K562 (cell line): ENCODE measurements around the gene TMEM139. TPM values are rescaled to one million over a fixed set of nuclear protein-coding genes. Genes with fewer than 3 reads are reported as not detected.

ENCODE experiments used
- ATAC-seq: fragments of 200-7000 bp; cut with Tn5 transposase; 3 replicates; pipeline ENCODE4 v1.9.1; 2020; ENCODE audit warnings: moderate library complexity
- BruUV-seq: library from RNA; stranded (reverse); fragments of 400-500 nt; replicated peaks from 2 replicates; lab custom pipeline; 2021; lab: Mats Ljungman, UMichigan
- CTCF ChIA-PET: fragments of 300-600 bp; formaldehyde crosslinking; extraction: SDS; loops from one replicate; lab custom pipeline; 2021; ENCODE audit warnings: low intra/inter-chr PET ratio; lab: Yijun Ruan, JAX
- POLR2A ChIA-PET: fragments of 300-600, 350-650 bp; sonication (Branson Sonifier 250); formaldehyde crosslinking; extraction: SDS; loops from one replicate; lab custom pipeline; 2021; ENCODE audit warnings: antibody characterized with exemption, inconsistent platforms; lab: Yijun Ruan, JAX
- DNase-seq, 4 experiments: peaks; one replicate each; pipeline versions ENCODE4 v3.0.0 to v3.0.0-alpha.2; 2011 to 2018; ENCODE audit warnings: low spot score in 3 of 4, mixed read lengths in 3 of 4; ENCODE audit errors: extremely low read depth in 1 of 4
- FAIRE-seq: peaks from 2 replicates; lab custom pipeline; 2011; peaks lifted over from hg19 to GRCh38; lab: Jason Lieb, UNC
- H2AFZ ChIP-seq: 2 replicates; pipeline ENCODE4 v1.6.0; 2011; ENCODE audit warnings: low read depth, low read length, control low read depth, inconsistent platforms
- H3K27ac ChIP-seq: fragments of 200-600 bp; 3 replicates; pipeline ENCODE4 v1.8.0; 2011; ENCODE audit warnings: low read depth, mild to moderate bottlenecking, control low read depth, inconsistent platforms, low read length, moderate library complexity, mixed read lengths; ENCODE audit errors: extremely low read depth
- H3K27me3 ChIP-seq, 2 experiments: fragments of 300-600 bp in 1 of 2; 2 replicates in 1 of 2; 3 replicates in 1 of 2; pipeline versions ENCODE4 v1.6.0 to v1.8.0; 2011; ENCODE audit warnings: inconsistent platforms in 2 of 2, low read length in 2 of 2, mild to moderate bottlenecking in 1 of 2, mixed read lengths in 1 of 2, moderate library complexity in 1 of 2; ENCODE audit not compliant: control insufficient read depth in 2 of 2, insufficient read depth in 2 of 2
- H3K36me3 ChIP-seq: fragments of 300-600 bp; 3 replicates; pipeline ENCODE4 v1.8.0; 2011; ENCODE audit warnings: mild to moderate bottlenecking, low read length, inconsistent platforms; ENCODE audit not compliant: control insufficient read depth, insufficient read depth
- H3K4me1 ChIP-seq, 2 experiments: fragments of 200-600 bp in 1 of 2; replicated peaks in 1 of 2; 2 replicates in 1 of 2; 3 replicates in 1 of 2; pipeline versions ENCODE4 v1.5.1 to v1.8.0; 2011; ENCODE audit warnings: inconsistent platforms in 2 of 2, low read length in 2 of 2, mild to moderate bottlenecking in 1 of 2, mixed read lengths in 1 of 2, moderate library complexity in 1 of 2; ENCODE audit not compliant: control insufficient read depth in 2 of 2, insufficient read depth in 2 of 2
- H3K4me2 ChIP-seq: 2 replicates; pipeline ENCODE4 v1.6.1; 2011; ENCODE audit warnings: low read length, control low read depth, inconsistent platforms, mixed read lengths; ENCODE audit not compliant: insufficient read depth
- H3K4me3 ChIP-seq: fragments of 200-600 bp; sonication (generic), shearing (Covaris generic); 2 replicates; pipeline ENCODE4 v1.5.1; 2016; ENCODE audit warnings: control low read depth, inconsistent platforms
- H3K79me2 ChIP-seq: fragments of 200-600 bp; 3 replicates; pipeline ENCODE4 v1.8.0; 2011; ENCODE audit warnings: low read length, inconsistent platforms; ENCODE audit not compliant: control insufficient read depth, insufficient read depth
- H3K9ac ChIP-seq, 2 experiments: 2 replicates each; pipeline versions ENCODE4 v1.6.0 to v1.6.1; 2011; ENCODE audit warnings: low read depth in 2 of 2, low read length in 2 of 2, control low read depth in 1 of 2, inconsistent platforms in 1 of 2, mild to moderate bottlenecking in 1 of 2, mixed read lengths in 1 of 2; ENCODE audit not compliant: insufficient read depth in 1 of 2
- H3K9me1 ChIP-seq: one replicate; pipeline ENCODE4 v1.6.0; 2011; ENCODE audit warnings: inconsistent platforms, mild to moderate bottlenecking, low read length, moderate library complexity; ENCODE audit not compliant: control insufficient read depth, insufficient read depth
- H3K9me3 ChIP-seq: replicated peaks from 2 replicates; pipeline ENCODE4 v1.5.1; 2011; ENCODE audit warnings: low read depth, low read length, inconsistent platforms; ENCODE audit not compliant: control insufficient read depth, insufficient read depth
- H4K20me1 ChIP-seq: replicated peaks from 2 replicates; pipeline ENCODE4 v1.6.1; 2011; ENCODE audit warnings: low read length, inconsistent platforms, mixed read lengths; ENCODE audit not compliant: control insufficient read depth, insufficient read depth
- ARID1B ChIP-seq: fragments of 450-650 bp; IDR thresholded peaks from 2 replicates; pipeline ENCODE4 v1.6.1; 2016; ENCODE audit warnings: antibody characterized with exemption, mild to moderate bottlenecking, inconsistent platforms
- BRF1 ChIP-seq: IDR thresholded peaks from 3 replicates; pipeline ENCODE4 v1.6.1; 2011; ENCODE audit warnings: borderline replicate concordance, mild to moderate bottlenecking; ENCODE audit not compliant: insufficient read length; ENCODE audit errors: extremely low read depth
- CAMTA2 ChIP-seq: fragments of 250-450 bp; sonication (Bioruptor Pico); conservative IDR thresholded peaks from 2 replicates; pipeline ENCODE4 v1.5.1; 2022
- CBX5 ChIP-seq: IDR thresholded peaks from 2 replicates; pipeline ENCODE4 v1.6.1; 2014; ENCODE audit warnings: low read depth, borderline replicate concordance
- CCAR2 ChIP-seq: fragments of 200-400 bp; formaldehyde crosslinking; IDR thresholded peaks from 2 replicates; pipeline ENCODE4 v1.6.1; 2017; ENCODE audit warnings: mild to moderate bottlenecking, low read depth, low read length
- ELK3 ChIP-seq: fragments of 450-650 bp; formaldehyde crosslinking; IDR thresholded peaks from 2 replicates; pipeline ENCODE4 v1.4.0; 2020; ENCODE audit warnings: mild to moderate bottlenecking
- FOXP1 ChIP-seq: sonication (generic); formaldehyde crosslinking; IDR thresholded peaks from 2 replicates; pipeline ENCODE4 v1.8.0; 2022; ENCODE audit warnings: mild to moderate bottlenecking, missing genetic modification reagents
- IFI16 ChIP-seq: fragments of 250-450 bp; sonication (Bioruptor Pico); IDR thresholded peaks from 2 replicates; pipeline ENCODE4 v2.1.2; 2022; ENCODE audit warnings: mild to moderate bottlenecking, inconsistent platforms
- KHSRP ChIP-seq: fragments of 450-650 bp; IDR thresholded peaks from 2 replicates; pipeline ENCODE4 v1.6.1; 2017
- MEF2A ChIP-seq: IDR thresholded peaks from 2 replicates; pipeline ENCODE4 v1.6.1; 2011; ENCODE audit warnings: low read depth, mild to moderate bottlenecking, low read length, moderate library complexity; ENCODE audit not compliant: control insufficient read depth
- MLX ChIP-seq, 2 experiments: fragments of 450-650 bp in 1 of 2; sonication (generic) in 1 of 2; formaldehyde crosslinking; conservative IDR thresholded peaks; 2 replicates each; pipeline versions ENCODE4 v1.4.0 to v1.8.1; 2020 to 2022; ENCODE audit warnings: mild to moderate bottlenecking in 1 of 2, missing genetic modification reagents in 1 of 2
- MXD1 ChIP-seq: fragments of 250-450 bp; sonication (Bioruptor Pico); IDR thresholded peaks from 2 replicates; pipeline ENCODE4 v1.8.0; 2021; ENCODE audit warnings: borderline replicate concordance, mild to moderate bottlenecking, moderate library complexity; ENCODE audit not compliant: poor library complexity, severe bottlenecking
- POLR2A ChIP-seq: fragments of 450-650 bp; conservative IDR thresholded peaks from 2 replicates; pipeline ENCODE4 v1.6.1; 2016
- POLR2AphosphoS5 ChIP-seq: IDR thresholded peaks from 2 replicates; pipeline ENCODE4 v1.6.1; 2011; ENCODE audit warnings: mild to moderate bottlenecking, low read depth, low read length, moderate library complexity; ENCODE audit not compliant: control insufficient read depth, insufficient read depth
- RBM25 ChIP-seq: fragments of 200-400 bp; formaldehyde crosslinking; IDR thresholded peaks from 2 replicates; pipeline ENCODE4 v1.6.1; 2018; ENCODE audit warnings: low read length, low read depth, moderate library complexity; ENCODE audit not compliant: severe bottlenecking
- SMARCE1 ChIP-seq: fragments of 450-650 bp; IDR thresholded peaks from 2 replicates; pipeline ENCODE4 v1.7.1; 2016; ENCODE audit warnings: mild to moderate bottlenecking
- ZBTB5 ChIP-seq: fragments of 450-650 bp; IDR thresholded peaks from 2 replicates; pipeline ENCODE4 v1.6.1; 2017; ENCODE audit warnings: antibody characterized with exemption
- ZNF76 ChIP-seq: fragments of 250-450 bp; sonication (Bioruptor Pico); IDR thresholded peaks from 2 replicates; pipeline ENCODE4 v1.4.0; 2020; ENCODE audit warnings: mild to moderate bottlenecking, moderate library complexity, borderline replicate concordance
- WGBS: fragments of 100-300 bp; shearing (Covaris generic); methylation state at CpG from one replicate; pipeline ENCODE4 v1.1.6; 2016; ENCODE audit warnings: low coverage, mixed read lengths; ENCODE audit not compliant: insufficient coverage; ENCODE audit errors: missing lambda C conversion rate; 5-methylcytosine and 5-hydroxymethylcytosine counted together
- in situ Hi-C: fragments of 300-500 bp; cut with MboI; formaldehyde crosslinking; loops from 4 replicates; pipeline ENCODE4 v1.15.0; 2018; ENCODE audit warnings: inconsistent platforms, mixed read lengths
- intact Hi-C: fragments of 100-400 bp; cut with micrococcal nuclease; formaldehyde crosslinking; loops from 2 replicates; pipeline ENCODE4 v1.14.2; 2022
- polyA plus RNA-seq, 8 experiments: library from polyadenylated mRNA; depleted of rRNA in 4 of 8; stranded (reverse) in 5 of 8; unstranded in 3 of 8; fragments of >200 nt; fragmentation: Nextera tagmentation in 2 of 8; fragmentation: Illumina TruSeq in 1 of 8; extraction: Ambion mirVana in 2 of 8; extraction: Trizol in 1 of 8; gene quantifications; 2 replicates each; pipeline versions ENCODE4 v1.2.1 to v1.2.3, GENCODE V29; 2011 to 2014; ENCODE audit warnings: inconsistent platforms in 1 of 8, missing spikeins in 1 of 8
- total RNA-seq, 7 experiments: library from RNA; depleted of rRNA in 6 of 7; stranded (reverse); fragments of >200 nt in 6 of 7; fragmentation: Illumina TruSeq in 2 of 7; extraction: Trizol in 2 of 7; gene quantifications; 2 replicates each; pipeline versions ENCODE4 v1.2.1 to v1.2.3, GENCODE V29; 2011 to 2021; ENCODE audit warnings: low replicate concordance in 1 of 7

TMEM139 gene
- total and polyA plus RNA-seq, 9 of the 15 experiments (the other 6 are each of a cell fraction or from before 2014, with no cell fraction given), result 0.27 to 1.8 (median 0.79) TPM

- no peak for TF ChIP-seq POLR2AphosphoS5
- no peak for TF ChIP-seq POLR2A
- TF ChIP-seq IFI16, result no peak
- TF ChIP-seq CCAR2, result no peak
- TF ChIP-seq, all 486 proteins: peak for 0
These were observed 11.9 kb downstream of the TMEM139 start (continued) for GRCh38 chr7:143296686-143297085.

GRCh38 chr7:143299346-143299745 lies 14.6 kb downstream of the TMEM139 start:
- H3K79me2 ChIP-seq, result peaks cover 16% of the 10 kb centered on the region; the same call in 1 of the 3 replicates
- H3K4me2 ChIP-seq, result no peak overlapping the region
- H3K27ac ChIP-seq, result no peak overlapping the region
- DNase-seq (no peak), FAIRE-seq (no peak), ATAC-seq (no peak)
- ChIA-PET CTCF (no interaction called here), POLR2A (interaction anchor here (1.0 to 1.6 kb wide), 4 partner anchors 10 to 59 kb away, joined by 3 to 6 read pairs (median 5); partner anchors contain the start of genes CASP2 and CLCN1)
- no peaks in the 10 kb centered on the region for H3K9me1 ChIP-seq
- no peak overlapping the region for H3K9ac ChIP-seq
- no peaks in the 10 kb centered on the region for H3K9me3 ChIP-seq
- H2AFZ ChIP-seq, result no peak overlapping the region
- H3K36me3 ChIP-seq, result peaks cover 97% of the 10 kb centered on the region
- BruUV-seq, result no TSS peak
- 83% methylated on average over 2 of the region's 2 CpGs for WGBS
- H4K20me1 ChIP-seq, result no peaks in the 10 kb centered on the region
- H3K27me3 ChIP-seq, result no peaks in the 10 kb centered on the region
- in situ Hi-C loops (no loop called here), intact Hi-C loops (no loop called here)
- peaks cover 0 to 16% of the 10 kb centered on the region in 2 experiments; a peak in 2 of 5 replicates for H3K4me1 ChIP-seq
- no peak overlapping the region for H3K4me3 ChIP-seq
- no peak for TF ChIP-seq MLX (CRISPR knock-in tag; conservative IDR thresholded peaks at IDR 0.05)
- TF ChIP-seq CAMTA2 (CRISPR knock-in tag), result no peak
- no peak for TF ChIP-seq RBM25
- TF ChIP-seq KHSRP, result no peak
- TF ChIP-seq FOXP1, result no peak
- no peak for TF ChIP-seq CBX5
- TF ChIP-seq SMARCE1, result no peak
- TF ChIP-seq BRF1, result no peak
- no peak for TF ChIP-seq MEF2A
- TF ChIP-seq ELK3 (CRISPR knock-in tag), result no peak
- TF ChIP-seq ZNF76 (CRISPR knock-in tag), result no peak
- no peak for TF ChIP-seq ZBTB5
- no peak for TF ChIP-seq MXD1 (CRISPR knock-in tag)
- no peak for TF ChIP-seq ARID1B
